ENCODE measurements around the gene DMPK.

GRCh38 chr19:45767410-45767880, 14.8 kb downstream of the DMPK start:
- TF ChIP-seq CTCF (IDR thresholded peaks at IDR 0.05; ENCODE audit: low read depth, low read length) (no peak), EZH2phosphoT487 (IDR thresholded peaks at IDR 0.05; ENCODE audit: low read depth) (no peak)
